Endothelial cell of umbilical vein (primary cell): ENCODE results near the gene S100P. TPM values are rescaled to one million over a fixed set of nuclear protein-coding genes. Genes with fewer than 3 reads are reported as not detected.

Experiments used
- BruUV-seq: library from RNA; stranded (reverse); fragments of 400-500 nt; replicated peaks from 2 replicates; lab custom pipeline; 2021; lab: Mats Ljungman, UMichigan
- CTCF ChIA-PET: fragments of 300-600, 350-600 bp; sonication (Branson Sonifier 250); formaldehyde crosslinking; loops from one replicate; lab custom pipeline; 2021; ENCODE audit warnings: antibody characterized with exemption, inconsistent platforms; lab: Charles Lee
- POLR2A ChIA-PET: fragments of 300-600, 350-600 bp; sonication (Branson Sonifier 250); formaldehyde crosslinking; loops from one replicate; lab custom pipeline; 2021; ENCODE audit warnings: antibody characterized with exemption, inconsistent platforms; lab: Charles Lee
- DNase-seq: peaks from one replicate; pipeline ENCODE4 v3.0.0-alpha.2; 2011; ENCODE audit warnings: low read depth, low spot score
- FAIRE-seq: peaks from 2 replicates; lab custom pipeline; 2011; peaks lifted over from hg19 to GRCh38; lab: Jason Lieb, UNC
- H2AFZ ChIP-seq: 2 replicates; pipeline ENCODE4 v1.6.0; 2012; ENCODE audit warnings: low read depth, low read length, control low read depth, inconsistent platforms
- H3K27ac ChIP-seq: 2 replicates; pipeline ENCODE4 v1.5.1; 2011; ENCODE audit warnings: low read depth, mild to moderate bottlenecking, control low read depth, low read length, moderate library complexity; ENCODE audit not compliant: insufficient read depth
- H3K27me3 ChIP-seq, 2 experiments: 2 replicates each; pipeline versions ENCODE4 v1.6.0 to v1.6.1; 2011; ENCODE audit warnings: low read length in 2 of 2, mixed read lengths in 1 of 2; ENCODE audit not compliant: control insufficient read depth in 2 of 2, insufficient read depth in 2 of 2
- H3K36me3 ChIP-seq, 2 experiments: 2 replicates in 1 of 2; 3 replicates in 1 of 2; pipeline ENCODE4 v1.5.1; 2011; ENCODE audit warnings: low read length in 2 of 2, mild to moderate bottlenecking in 1 of 2, moderate library complexity in 1 of 2; ENCODE audit not compliant: control insufficient read depth in 2 of 2, insufficient read depth in 2 of 2; ENCODE audit errors: extremely low read depth in 1 of 2
- H3K4me1 ChIP-seq: 3 replicates; pipeline ENCODE4 v1.5.1; 2011; ENCODE audit warnings: mild to moderate bottlenecking, low read length; ENCODE audit not compliant: control insufficient read depth, insufficient read depth; ENCODE audit errors: extremely low read depth
- H3K4me2 ChIP-seq: 2 replicates; pipeline ENCODE4 v1.6.1; 2011; ENCODE audit warnings: low read length, control low read depth, mixed read lengths; ENCODE audit not compliant: insufficient read depth
- H3K4me3 ChIP-seq, 3 experiments: fragments of 200-600 bp in 1 of 3; sonication (generic), shearing (Covaris generic) in 1 of 3; replicated peaks in 1 of 3; 2 replicates each; pipeline ENCODE4 v1.5.1; 2011 to 2016; ENCODE audit warnings: control low read depth in 3 of 3, low read length in 3 of 3, mild to moderate bottlenecking in 2 of 3, inconsistent platforms in 1 of 3, low read depth in 1 of 3, moderate library complexity in 1 of 3; ENCODE audit not compliant: insufficient read depth in 1 of 3
- H3K79me2 ChIP-seq: 2 replicates; pipeline ENCODE4 v1.6.0; 2012; ENCODE audit warnings: low read length, inconsistent platforms; ENCODE audit not compliant: control insufficient read depth, insufficient read depth
- H3K9ac ChIP-seq: replicated peaks from 2 replicates; pipeline ENCODE3; 2011; ENCODE audit warnings: low read length, control low read depth; ENCODE audit not compliant: insufficient read depth; ENCODE audit errors: extremely low read depth
- H3K9me1 ChIP-seq: replicated peaks from 3 replicates; pipeline ENCODE4 v1.6.0; 2011; ENCODE audit warnings: mild to moderate bottlenecking, low read length; ENCODE audit not compliant: control insufficient read depth, insufficient read depth; ENCODE audit errors: extremely low read depth
- H3K9me3 ChIP-seq: replicated peaks from 2 replicates; pipeline ENCODE4 v1.5.1; 2012; ENCODE audit warnings: low read length, inconsistent platforms; ENCODE audit not compliant: control insufficient read depth, insufficient read depth
- H4K20me1 ChIP-seq: replicated peaks from 2 replicates; pipeline ENCODE3; 2011; ENCODE audit warnings: mild to moderate bottlenecking, low read length; ENCODE audit not compliant: control insufficient read depth, insufficient read depth; ENCODE audit errors: extremely low read depth
- CTCF ChIP-seq, 2 donors: IDR thresholded peaks; 1 replicate in 1 of 2; 2 replicates in 1 of 2; pipeline ENCODE4 v1.5.1; 2011; ENCODE audit warnings: low read length in 2 of 2, mild to moderate bottlenecking in 2 of 2, moderate library complexity in 2 of 2, control low read depth in 1 of 2, inconsistent platforms in 1 of 2, low read depth in 1 of 2; ENCODE audit not compliant: insufficient read depth in 1 of 2; ENCODE audit errors: extremely low read depth in 1 of 2
- EZH2 ChIP-seq: IDR thresholded peaks from 2 replicates; pipeline ENCODE4 v1.6.1; 2012; ENCODE audit warnings: borderline replicate concordance, low read depth, mild to moderate bottlenecking, moderate library complexity, low read length, inconsistent platforms; ENCODE audit not compliant: severe bottlenecking
- GATA2 ChIP-seq: IDR thresholded peaks from 2 replicates; pipeline ENCODE4 v1.7.0; 2011; ENCODE audit warnings: low read depth, mild to moderate bottlenecking, moderate library complexity, mixed read lengths, low read length; ENCODE audit not compliant: insufficient read length, insufficient read depth
- MYC ChIP-seq: IDR thresholded peaks from one replicate; pipeline ENCODE4 v1.6.1; 2011; ENCODE audit warnings: mild to moderate bottlenecking, low read depth, low read length
- POLR2A ChIP-seq: IDR thresholded peaks from 2 replicates; pipeline ENCODE4 v1.6.1; 2012; ENCODE audit warnings: low read depth, mild to moderate bottlenecking, control low read depth, low read length
- POLR2AphosphoS5 ChIP-seq: IDR thresholded peaks from 2 replicates; pipeline ENCODE4 v1.6.1; 2012; ENCODE audit warnings: low read depth, mild to moderate bottlenecking, control low read depth, low read length, moderate library complexity; ENCODE audit not compliant: insufficient read depth
- dilution Hi-C: fragments of 300-500 bp; cut with MboI; formaldehyde crosslinking; loops from one replicate; pipeline ENCODE4 v1.15.0; 2019; ENCODE audit warnings: low sequenced_read_pairs; ENCODE audit not compliant: extremely low pct_ligation_motif_present
- intact Hi-C: fragments of 100-400 bp; cut with micrococcal nuclease; formaldehyde crosslinking; loops from one replicate; pipeline ENCODE4 v1.10.0; 2022
- polyA plus RNA-seq, 4 experiments: library from polyadenylated mRNA; depleted of rRNA in 3 of 4; stranded (reverse) in 3 of 4; unstranded in 1 of 4; fragments of >200 nt; gene quantifications; 2 replicates each; pipeline versions ENCODE4 v1.2.1 to v1.2.3, GENCODE V29; 2011 to 2012; ENCODE audit warnings: missing spikeins in 1 of 4
- total RNA-seq: library from RNA; stranded (reverse); gene quantifications from 2 replicates; pipeline ENCODE4 v1.2.3, GENCODE V29; 2021
- TF ChIP-seq, protein P1 (sequence below): IDR thresholded peaks from 2 replicates; pipeline ENCODE4 v1.6.1; 2011; ENCODE audit not compliant: insufficient read depth, insufficient read length

The S100P gene
- total and polyA plus RNA-seq, 2 donors (not counting 3 experiments of a cell fraction or from before 2014, with no cell fraction given): not detected

GRCh38 chr4:6696611-6697010 lies 2.9 kb downstream of the S100P start:
- Histone ChIP-seq H3K79me2 (no peaks in the 10 kb centered on the region), H3K27me3 (no peaks in the 10 kb centered on the region), H4K20me1 (no peaks in the 10 kb centered on the region), H3K4me1 (peaks cover 8% of the 10 kb centered on the region), H3K9me3 (no peaks in the 10 kb centered on the region), H3K9me1 (no peaks in the 10 kb centered on the region), H3K9ac (no peak overlapping the region), H3K4me3 (no peak overlapping the region), H3K36me3 (no peaks in the 10 kb centered on the region), H2AFZ (no peak overlapping the region), H3K4me2 (no peak overlapping the region), H3K27ac (no peak overlapping the region)
- no TSS peak for BruUV-seq
- CTCF ChIA-PET: no interaction called here
- DNase-seq: no peak
- POLR2A ChIA-PET: no interaction called here
- TF ChIP-seq GATA2 (no peak), POLR2A (no peak), EZH2 (no peak), CTCF (IDR thresholded peaks at IDR 0.05; ENCODE audit: extremely low read depth in 1 of 2, insufficient read depth in 1 of 2, low read depth in 1 of 2, low read length in 2 of 2) (no peak)
- dilution Hi-C loops (no loop called here), intact Hi-C loops (no loop called here)
- FAIRE-seq: no peak

GRCh38 chr4:6697131-6697530 lies 3.5 kb downstream of the S100P start:
- DNase-seq (no peak), FAIRE-seq (no peak)
- Histone ChIP-seq H3K79me2 (no peaks in the 10 kb centered on the region), H3K36me3 (no peaks in the 10 kb centered on the region), H3K9me3 (no peaks in the 10 kb centered on the region), H3K4me3 (no peak overlapping the region), H3K9me1 (no peaks in the 10 kb centered on the region), H2AFZ (no peak overlapping the region), H3K4me2 (no peak overlapping the region), H3K4me1 (peaks cover 8% of the 10 kb centered on the region), H3K27ac (no peak overlapping the region), H3K27me3 (no peaks in the 10 kb centered on the region), H3K9ac (no peak overlapping the region), H4K20me1 (no peaks in the 10 kb centered on the region)
- intact Hi-C loops: no loop called here
- TF ChIP-seq GATA2 (no peak), POLR2A (no peak), POLR2AphosphoS5 (no peak), MYC (no peak)
- TF ChIP-seq, protein P1, sequence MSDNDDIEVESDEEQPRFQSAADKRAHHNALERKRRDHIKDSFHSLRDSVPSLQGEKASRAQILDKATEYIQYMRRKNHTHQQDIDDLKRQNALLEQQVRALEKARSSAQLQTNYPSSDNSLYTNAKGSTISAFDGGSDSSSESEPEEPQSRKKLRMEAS: no peak
- ChIA-PET POLR2A (no interaction called here), CTCF (no interaction called here)
- dilution Hi-C loops: no loop called here
- no TSS peak for BruUV-seq
